ENCODE measurements around the gene TRAFD1. TPM values are rescaled to one million over a fixed set of nuclear protein-coding genes. Genes with fewer than 3 reads are reported as not detected.

Gene TRAFD1
- total RNA-seq = 35.4 and 37.7 TPM in 2 replicates

GRCh38 chr12:112125250-112125999, at the start of gene TRAFD1:
Gene TRAFD1 (plus strand): TSS chr12:112125560. CDS start chr12:112130523, 4,963 bp downstream.

GRCh38 chr12:112108202-112109079, 16.9 kb upstream of the TRAFD1 start, which contains the start of gene NAA25:
Gene NAA25 (minus strand): TSS chr12:112108783. CDS start chr12:112108773, 10 bp downstream.

Other genes starting within 250 kb of the TRAFD1 start
- 5.9 and 6.8 TPM in 2 replicates for gene TMEM116, start 112.4 kb upstream of the TRAFD1 start, total RNA-seq
- 68.7 and 77.2 TPM in 2 replicates for gene ERP29, start 112.1 kb upstream of the TRAFD1 start, total RNA-seq
- gene NAA25, start 16.8 kb upstream of the TRAFD1 start, total RNA-seq = 8.6 and 9.6 TPM in 2 replicates

All from bronchus fibroblast of lung (primary cell).